HG03097 (cell line): ENCODE measurements around the gene KANK3.

Source experiments
- ATAC-seq: cut with Tn5 transposase; IDR thresholded peaks from one replicate; pipeline ENCODE4 v1.9.1; 2021; ENCODE audit not compliant: unreplicated experiment, low FRiP score

Gene KANK3

DNA sequence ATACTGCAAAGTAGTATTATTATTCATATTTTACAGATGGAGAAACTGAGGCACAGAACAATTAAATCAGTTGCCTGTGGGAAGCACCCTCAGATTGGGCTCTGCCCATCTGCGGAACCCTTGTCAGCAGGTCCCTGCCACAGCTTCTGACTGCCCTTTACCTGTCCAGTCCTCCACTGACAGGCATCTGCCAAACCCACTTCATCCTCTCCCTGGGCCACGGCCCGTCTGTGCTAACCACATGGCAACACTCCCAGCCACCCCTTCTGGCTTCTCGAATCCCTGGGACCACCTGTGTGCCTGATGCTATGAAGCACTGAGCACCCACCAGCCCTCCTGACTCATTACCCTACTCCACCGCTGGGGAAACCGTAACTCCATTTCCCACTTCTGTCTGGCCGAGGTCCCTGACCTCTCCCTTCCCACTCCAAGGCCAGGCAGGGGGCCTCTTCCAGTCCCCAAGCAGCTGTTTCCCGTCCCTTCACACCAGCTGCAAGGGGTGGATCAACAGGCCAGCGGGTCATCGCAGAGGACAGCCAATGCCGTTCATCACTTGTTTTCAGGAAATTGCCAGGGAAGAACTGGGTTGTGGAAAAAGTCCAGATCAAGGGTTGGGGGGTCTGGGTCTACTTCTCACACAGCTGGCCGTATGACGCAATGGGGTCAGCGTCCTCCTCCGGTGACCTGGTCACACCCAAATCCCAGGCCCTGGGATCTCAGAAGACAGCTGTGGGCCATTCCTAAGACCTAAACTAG is 2.5 kb downstream of the KANK3 start:
- ATAC-seq: no peak

DNA sequence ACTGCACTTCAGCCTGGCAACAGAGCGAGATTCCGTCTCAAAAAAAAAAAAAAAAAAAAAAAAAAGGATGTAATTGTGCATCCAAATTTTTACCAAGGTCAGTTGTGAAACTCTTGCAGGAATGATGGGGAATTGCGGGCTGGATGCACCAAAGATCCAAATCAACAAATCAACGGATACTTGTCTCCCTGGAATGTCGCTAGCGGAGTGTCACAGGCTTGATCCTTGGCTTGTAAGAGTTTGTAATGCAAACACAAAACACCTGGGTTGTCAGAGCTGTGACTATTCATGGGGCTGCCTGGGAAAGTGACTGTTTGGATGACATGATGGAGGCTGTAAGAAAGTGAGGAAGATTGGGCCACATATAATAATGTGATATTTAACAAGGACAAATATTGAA is 4.2 kb downstream of the KANK3 start:
- no peak for ATAC-seq

DNA sequence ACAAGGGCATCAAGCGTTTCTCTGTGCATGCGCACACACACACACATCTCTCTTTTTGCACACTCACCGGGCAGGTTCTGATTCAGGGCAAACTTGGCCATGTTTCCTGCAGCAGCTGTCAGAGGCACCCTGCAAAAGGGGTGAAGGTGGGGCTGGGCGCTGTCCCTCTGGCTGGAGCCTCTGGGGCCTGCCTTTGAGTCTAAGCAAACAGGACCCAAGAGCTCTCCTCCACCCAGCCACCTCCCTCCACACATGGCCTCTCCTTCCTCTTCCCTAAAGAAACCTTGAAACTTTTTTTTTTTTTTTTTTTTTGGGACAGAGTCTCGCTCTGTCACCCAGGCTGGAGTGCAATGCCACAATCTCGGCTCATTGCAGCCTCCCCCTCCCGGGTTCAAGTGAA is 5.3 kb downstream of the KANK3 start:
- ATAC-seq: no peak

DNA sequence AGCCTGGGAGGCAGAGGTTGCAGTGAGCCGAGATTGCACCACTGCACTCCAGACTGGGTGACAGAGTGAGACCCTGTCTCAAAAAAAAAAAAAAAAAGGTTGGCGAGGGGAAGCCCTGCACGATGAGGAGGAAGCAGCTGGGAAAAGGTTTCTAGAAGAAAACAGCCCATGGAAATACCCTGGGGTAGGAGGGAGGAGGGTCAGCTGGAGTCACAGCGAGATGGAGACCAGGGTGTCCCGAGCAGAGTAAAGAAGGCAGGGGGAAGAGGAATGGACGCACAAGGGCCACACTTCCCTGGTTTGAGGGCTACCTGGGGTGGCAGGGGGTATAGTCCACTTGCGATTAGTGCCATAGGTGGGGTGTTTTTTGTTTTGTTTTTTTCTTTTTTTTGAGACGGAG is 6.4 kb downstream of the KANK3 start:
- ATAC-seq: no peak

DNA sequence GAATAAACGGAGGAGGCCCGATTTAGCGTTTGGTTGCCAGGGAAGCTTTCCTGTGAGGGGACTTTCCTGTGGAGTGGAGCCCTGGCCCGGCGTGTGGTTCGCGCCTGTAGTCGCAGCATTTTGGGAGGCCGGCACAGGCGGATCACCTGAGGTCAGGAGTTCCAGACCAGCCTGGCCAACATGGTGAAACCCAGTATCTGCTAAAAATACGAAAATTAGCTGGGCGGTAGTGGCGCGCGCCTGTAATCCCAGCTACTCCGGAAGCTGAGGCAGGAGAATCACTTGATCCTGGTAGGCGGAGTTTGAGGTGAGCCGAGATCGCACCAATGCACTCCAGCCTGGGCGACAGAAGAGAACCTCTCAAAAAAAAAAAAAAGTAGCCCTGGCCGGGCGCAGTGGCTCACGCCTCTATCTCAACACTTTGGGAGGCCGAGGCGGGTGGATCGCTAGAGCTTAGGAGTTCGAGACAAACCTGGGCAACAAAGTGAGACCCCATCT is 6.9 kb downstream of the KANK3 start:
- no peak for ATAC-seq

DNA sequence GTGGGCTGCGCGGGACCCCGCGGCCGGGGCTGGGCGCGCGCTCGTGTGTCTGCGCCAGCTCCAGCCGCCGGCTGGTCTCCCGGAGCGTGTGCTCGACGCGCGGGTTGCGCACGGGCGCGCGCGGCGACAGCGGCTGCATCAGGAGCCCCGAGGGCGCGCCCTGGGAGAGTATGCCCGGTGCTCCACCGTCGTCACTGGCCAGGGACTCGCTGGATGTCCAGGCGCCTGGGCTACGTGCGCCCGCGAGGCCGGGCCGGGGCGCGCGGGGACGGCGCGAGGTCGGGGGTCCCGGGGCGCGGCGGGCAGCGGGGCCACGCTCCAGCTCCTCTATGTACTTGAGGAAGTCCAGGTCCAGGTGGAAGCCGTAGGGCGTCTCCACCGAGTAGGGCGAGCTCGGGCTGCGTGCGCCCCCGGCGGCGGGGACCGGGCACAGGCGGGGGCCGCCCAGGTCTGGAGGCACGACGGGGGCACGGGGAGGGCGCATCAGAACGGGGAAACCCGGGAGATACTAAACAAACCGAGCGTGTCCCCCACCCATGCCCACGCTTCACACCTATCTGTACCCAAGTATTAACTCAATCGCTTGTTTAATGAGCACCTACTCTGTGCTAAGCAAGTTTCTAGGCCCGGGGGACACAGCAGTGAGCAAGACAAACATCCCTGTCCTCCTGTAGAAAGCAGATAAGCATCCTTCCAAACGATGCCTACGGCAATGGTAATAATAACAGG is 7.6 kb downstream of the KANK3 start:
- ATAC-seq: no peak

DNA sequence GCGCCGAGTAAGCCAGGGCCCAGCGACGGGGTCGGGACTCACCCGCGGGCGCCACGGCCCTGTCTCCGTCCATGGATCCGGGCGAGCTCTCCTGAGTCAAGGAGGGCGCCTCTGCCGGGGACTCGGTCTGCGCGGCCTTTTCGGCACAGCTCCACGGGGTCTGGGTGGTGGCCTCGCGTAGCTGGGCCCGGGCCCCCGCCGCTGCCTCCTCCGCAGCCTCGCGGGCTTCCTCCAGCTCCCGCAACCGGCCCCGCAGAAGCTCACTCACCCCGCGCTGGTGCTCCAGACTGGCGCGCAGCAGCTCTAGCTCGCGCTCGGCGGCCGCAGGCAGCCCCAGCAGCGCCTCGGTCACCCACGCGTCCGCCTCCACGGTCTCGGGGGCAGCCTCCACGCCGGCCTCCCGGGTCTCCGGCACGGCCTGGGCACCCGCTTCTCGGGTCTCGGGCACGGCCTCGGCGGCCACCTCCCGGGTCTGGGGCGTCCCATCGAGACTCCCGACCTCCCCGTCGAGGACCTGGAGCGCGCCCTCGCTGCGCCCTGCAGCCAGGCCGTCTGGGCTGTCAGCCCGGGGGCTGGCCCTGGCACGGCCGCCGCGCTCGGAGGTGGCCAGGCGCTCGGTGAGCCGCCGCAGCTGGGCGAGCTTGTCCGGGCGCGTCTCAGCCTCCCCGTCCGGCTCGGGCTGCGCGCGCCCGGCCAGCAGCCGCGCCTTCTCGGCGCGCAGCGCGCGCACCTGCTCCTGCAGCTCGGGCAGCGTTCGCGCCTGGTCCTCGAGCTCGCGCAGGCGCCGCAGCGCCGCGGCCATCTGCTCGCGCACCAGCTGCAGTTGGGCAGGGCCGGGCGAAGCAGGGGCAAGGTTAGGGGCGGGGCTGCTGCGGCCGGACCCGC is 8.4 kb downstream of the KANK3 start:
- no peak for ATAC-seq

DNA sequence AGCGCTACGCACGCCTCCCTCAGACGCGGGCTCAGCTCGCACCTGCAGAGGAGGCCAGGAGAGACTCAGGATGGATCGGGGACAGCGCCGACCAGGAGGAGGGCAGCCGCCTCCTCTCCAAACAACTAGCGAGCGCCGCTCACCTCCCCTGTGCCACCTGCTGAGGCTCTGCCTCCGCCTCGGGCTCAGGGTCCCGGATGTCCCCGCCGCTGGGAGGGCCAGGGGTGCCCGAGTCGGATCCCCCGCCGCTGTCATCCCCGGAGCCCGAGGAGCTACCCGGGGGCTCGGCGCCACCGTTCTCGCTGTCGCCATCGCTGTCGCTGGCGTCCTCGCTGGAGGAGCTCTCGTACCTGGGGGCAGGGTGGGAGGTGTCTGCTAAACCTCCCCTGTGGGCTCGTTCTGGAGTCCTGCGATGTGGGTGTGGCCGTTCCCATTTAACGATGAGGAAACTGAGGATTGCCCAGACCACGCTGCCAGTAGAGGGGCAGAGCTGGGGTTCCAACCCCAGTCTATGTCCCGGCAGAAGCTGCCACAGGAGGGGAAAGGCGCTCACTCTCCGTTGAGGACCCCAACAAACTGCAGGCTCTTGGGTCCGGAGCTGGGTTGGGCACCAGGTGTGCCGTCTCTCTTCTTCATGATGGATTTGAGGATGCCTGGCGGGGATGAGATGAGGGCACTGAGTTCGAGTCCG is 9.2 kb downstream of the KANK3 start:
- no peak for ATAC-seq

DNA sequence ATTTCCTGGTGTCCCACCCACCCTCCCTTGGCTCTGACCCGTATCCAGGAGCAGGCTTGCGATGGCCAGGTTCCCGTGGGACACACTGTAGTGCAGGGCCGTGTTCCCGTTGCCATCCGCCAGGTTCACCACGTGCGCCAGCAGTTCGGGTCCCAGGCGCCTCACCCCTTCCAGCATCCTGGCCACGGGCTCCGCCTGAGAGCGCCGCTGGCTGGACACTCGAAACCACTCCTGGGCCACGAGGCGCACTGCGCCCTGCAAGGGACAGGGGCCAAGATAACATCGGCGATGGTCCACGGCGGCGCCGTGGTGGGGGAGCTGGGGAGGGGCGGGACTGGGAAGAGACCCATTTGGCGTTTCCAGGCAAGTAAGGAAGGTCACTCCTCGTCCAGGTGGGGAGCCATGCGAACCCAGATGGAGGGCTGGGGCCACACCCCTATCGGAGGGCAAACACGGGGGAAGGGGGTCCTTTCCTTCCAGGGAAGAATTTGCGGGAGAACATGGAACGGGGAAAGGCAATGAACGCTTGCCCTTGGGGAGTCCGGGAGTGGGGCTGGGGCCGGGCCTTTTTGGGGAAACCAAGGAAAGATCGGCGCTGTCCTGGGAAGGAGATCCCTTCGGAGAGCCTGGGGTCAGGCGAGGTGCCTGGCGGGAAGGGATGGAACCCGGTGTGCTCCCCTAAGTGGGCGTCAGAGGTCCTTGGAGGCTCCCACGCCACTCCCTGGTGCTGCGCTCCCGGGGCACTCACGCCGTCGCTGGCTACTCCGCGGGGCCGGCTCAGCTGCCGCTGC is 9.9 kb downstream of the KANK3 start:
- no peak for ATAC-seq

DNA sequence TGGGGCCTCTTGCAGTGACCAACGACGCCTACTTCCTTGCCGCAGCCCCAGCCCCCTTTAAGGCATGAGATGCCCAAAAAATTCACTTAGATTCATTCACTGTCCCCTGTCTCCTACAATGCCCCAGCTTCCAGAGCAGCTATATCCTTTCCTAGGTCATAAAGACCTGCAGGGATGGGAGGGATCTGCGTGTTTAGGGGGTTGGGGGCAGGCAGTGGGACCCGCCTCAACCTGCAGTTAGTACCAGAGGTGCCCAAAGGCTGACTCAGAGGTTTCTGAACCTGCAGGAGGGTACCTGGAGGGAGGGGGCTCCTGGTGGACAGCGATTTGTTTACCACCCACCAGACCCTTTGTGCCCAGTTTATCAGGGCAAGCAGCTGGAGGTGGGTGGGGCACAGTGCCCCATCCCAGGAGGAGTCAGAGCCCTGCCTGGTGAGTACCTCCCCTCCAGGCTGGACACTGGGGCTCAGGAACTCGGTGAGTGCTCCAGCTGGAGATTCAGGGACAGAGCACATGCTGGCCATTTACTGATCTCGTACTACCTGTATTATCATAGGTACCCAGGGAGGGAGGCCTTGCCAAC is 11.7 kb downstream of the KANK3 start:
- ATAC-seq: no peak

DNA sequence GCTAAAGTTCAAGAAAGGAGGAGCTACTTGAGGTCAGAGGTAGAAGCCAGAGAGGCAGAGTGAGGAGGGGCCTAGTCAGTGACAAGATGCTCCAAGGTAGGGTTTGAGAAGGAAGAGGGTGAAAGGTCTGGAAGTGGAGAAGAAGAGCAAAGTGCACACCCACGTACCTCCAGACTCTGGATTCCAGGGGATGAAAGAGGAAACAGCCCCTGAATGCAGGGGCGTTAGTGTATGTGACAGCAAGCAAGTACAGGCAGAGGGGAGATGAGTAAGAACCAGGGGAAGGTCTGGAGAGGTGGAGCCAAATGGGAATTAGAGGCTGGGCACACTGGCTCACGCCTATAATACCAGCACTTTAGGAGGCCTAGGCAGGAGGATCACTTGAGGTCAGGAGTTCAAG is 13.1 kb downstream of the KANK3 start:
- no peak for ATAC-seq

DNA sequence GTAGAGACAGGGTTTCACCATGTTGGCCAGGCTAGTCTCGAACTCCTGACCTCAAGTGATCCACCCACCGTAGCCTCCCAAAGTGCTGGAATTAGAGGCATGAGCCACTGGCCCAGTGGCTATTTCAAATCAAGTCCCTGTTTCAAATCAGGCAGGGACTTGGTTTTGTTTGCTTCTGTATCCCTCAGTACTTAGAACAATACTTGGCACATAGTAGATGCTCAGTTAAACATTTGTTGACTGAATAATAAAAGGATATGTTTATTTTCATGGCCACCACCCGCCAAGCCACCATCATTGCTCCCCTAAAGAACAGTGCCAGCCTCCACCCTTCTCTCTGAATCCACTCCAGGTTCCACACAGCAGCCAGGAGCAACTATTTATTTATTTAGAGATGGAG is 17.6 kb downstream of the KANK3 start:
- no peak for ATAC-seq

DNA sequence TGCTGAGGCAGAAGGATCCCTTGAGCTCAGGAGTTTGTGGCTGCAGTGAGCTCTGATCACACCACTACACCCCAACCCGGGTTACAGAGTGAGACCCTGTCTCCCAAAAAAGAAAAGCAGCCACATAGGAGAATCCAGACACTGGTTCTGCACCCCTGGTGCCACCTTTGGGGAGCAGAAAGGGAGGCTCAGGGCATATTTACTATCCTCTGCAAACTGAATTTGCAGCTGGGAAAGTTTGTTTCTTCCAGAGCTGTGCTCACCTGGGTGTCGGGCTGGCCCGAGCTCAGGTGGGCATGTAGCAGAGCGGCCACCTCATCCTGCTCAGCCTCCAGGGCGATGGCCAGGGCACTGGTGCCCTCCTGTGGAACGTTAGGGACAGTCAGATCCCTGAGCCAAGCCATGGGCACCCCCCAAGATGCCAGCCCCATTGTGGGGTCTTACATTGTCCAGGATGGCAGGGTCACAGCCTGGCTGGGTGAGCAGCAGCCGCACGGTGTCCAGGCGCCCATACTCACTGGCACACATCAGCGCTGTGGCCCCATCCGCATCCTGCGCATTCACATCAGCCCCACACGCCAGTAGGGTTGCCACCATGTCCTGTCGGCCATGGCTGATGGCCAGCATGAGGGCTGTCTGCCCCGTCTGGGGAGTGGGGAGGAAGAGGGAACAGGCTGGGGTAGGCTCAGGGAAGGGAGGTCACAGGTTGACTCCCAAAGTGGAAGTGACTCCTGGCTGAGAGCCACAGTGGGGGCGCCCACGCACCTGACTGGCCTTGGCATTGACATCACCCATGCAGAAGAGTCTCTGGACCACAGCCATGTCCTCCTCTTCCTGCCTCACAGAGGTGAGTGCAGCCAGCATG is 18.6 kb downstream of the KANK3 start:
- no peak for ATAC-seq

DNA sequence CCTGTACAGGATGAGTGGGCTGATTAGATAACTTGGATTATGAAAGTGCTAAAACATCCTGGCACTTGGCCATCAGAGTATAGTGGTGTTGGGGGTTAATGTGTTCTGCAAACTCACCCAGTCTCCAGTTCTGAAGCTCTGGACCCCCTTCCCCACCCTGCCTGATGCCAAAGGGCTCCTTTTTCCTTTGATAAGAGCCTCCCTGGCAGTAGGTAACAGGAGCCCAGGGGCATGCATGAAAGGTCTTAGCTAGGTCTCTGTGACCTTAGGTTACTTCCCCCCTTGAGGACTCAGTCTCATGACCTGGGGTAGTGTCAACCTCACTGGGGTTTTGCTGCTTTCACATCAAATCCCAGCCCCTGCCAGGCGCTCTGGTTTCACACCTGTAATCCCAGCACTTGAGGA is 19.3 kb downstream of the KANK3 start:
- ATAC-seq: no peak

DNA sequence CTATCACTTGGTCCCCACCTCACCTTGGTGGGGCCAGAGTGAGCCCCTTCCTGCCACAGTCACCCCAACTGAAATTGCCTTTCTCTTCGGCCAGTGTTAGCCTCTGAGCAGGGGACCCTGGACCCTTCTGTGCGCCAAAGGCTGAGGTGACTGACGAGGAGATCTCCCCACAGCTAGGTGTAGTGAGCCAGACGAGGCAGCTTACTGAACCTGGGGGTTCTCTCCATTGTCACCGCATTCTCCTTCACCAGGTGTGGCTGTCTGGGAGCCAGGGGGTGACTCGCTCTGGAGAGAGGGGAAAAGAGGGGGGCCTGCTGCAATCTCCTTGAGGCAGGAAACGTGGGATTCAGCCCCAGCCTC is 20.4 kb downstream of the KANK3 start:
- ATAC-seq: no peak

DNA sequence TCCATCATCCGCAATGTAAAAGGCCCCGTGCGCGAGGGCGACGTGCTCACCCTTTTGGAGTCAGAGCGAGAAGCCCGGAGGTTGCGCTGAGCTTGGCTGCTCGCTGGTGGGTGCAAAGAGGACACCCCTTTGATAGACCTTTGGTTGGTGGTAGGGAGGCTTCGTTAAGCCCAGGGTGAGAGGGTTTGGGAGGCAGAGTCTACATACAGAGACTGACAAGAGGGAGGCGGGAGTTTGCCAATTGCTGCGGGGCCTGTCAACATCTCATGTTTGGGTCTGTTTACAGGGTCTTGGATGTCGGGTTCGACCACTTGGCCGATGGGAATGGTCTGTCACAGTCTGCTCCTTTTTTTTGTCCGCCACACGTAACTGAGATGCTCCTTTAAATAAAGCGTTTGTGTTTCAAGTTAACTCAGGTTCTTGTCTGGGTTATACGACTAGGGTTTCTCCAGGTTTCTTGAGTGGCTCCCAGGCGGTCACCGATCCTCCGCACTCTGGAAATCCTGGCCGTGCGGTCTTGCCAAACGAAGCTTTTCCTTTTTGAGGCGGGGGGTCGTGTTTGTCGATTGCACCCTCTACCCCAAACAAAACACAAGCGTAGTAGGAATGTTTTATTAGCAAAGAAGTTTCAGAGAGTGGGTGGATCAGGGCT is 20.9 kb downstream of the KANK3 start:
- ATAC-seq: no peak

DNA sequence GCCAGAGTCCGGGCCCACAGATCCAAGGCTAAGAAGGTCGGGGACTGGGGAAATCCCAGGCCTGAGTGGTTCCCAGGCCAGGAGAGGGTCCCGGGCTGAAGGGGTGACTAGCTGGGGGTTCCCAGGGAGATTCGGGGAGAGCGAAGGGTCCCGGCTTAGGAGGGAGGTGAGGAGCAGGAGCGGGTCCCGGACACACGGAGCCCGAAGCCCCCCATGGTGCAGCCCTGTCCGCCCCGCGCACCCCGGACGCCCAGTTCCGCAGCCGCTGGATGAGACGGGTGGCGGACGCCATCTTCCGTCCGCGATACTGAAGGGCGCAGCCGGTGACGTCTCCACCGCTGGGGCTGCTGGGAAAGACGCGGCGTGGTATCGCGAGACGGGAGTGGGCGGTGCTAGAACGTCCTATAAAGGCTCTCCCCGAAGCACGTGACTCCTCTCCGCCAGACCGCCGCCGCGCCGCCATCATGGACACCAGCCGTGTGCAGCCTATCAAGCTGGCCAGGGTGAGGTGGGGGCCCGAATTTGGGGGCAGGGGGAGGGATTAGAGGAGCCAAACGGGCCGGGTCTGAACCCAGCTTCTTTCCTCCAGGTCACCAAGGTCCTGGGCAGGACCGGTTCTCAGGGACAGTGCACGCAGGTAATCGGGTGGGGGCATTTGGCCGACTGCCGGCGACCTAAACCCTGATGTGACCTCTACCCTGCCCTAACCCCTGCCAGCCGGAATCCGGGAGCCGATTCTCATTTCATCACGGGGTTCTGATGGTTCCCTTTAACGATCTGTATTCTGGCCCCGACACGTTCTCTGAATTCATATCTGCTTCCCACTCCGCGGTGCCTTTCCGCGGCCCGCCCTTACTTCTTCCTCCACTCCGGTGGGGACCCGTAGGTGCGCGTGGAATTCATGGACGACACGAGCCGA is 21.7 kb downstream of the KANK3 start, which contains the start of the genes NDUFA7 and RPS28:
NDUFA7 (minus strand) TSS at position 309 of the 919 bp plus-strand sequence; CDS start at position 292, 17 bp downstream.
RPS28 (plus strand) TSS at position 430 of the 919 bp plus-strand sequence; CDS start at position 465, 35 bp downstream.
- ATAC-seq: peak; percentile 95
